Sigmoid colon (tissue), 4 donors: Measurements from ENCODE around the gene KIF5C.

Experiments
- EP300 ChIP-seq, 4 donors: sonication (generic); formaldehyde crosslinking; IDR thresholded peaks; one replicate each; pipeline ENCODE4 v1.6.1; 2017; ENCODE audit warnings: antibody characterized with exemption in 4 of 4
- POLR2A ChIP-seq, 2 donors: fragments of 450-650 bp; IDR thresholded peaks; one replicate each; pipeline ENCODE4 v1.6.1; 2016; ENCODE audit warnings: antibody characterized with exemption in 2 of 2, mild to moderate bottlenecking in 2 of 2, moderate library complexity in 2 of 2

- TF ChIP-seq POLR2A (IDR thresholded peaks at IDR 0.05) (no peak), EP300 (IDR thresholded peaks at IDR 0.05) (no peak)
Observed at GRCh38 chr2:149021271-149021719, 146.3 kb downstream of the KIF5C start.
